GM19324 (cell line): ENCODE measurements around the gene NXPE4.
"Not testable (repeated sequence)": the region's sequence is repeated elsewhere in the genome, so short reads cannot be mapped to it uniquely, and the experiment has no call there.

Experiments used
- ATAC-seq: cut with Tn5 transposase; IDR thresholded peaks from one replicate; pipeline ENCODE4 v1.9.1; 2021; ENCODE audit warnings: mild to moderate bottlenecking, moderate library complexity; ENCODE audit not compliant: unreplicated experiment, low FRiP score

NXPE4 gene

DNA sequence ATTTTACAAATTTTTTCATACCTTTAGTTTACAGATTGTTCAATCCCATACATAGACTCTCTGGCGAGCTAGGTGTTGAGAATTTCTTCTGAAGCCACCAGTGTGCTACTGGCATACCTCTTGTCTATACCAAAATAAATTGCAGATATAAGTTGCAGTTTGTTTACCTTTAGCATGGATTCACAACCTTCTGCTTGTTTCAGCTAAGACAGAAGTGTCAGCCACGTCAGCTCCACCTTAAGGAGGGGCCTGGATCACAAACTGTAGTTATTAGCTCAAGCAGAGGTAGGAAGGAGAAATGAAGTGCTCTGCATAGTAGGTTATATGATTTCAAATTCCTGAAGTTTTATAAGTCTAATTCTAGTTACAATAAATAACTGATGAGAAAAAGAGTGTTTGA lies at the start of gene NXPE4:
Gene NXPE4 (minus strand): TSS at position 216 of the 400 bp plus-strand sequence. CDS start 1,027 bp downstream, outside the sequence.
- ATAC-seq, result no peak

DNA sequence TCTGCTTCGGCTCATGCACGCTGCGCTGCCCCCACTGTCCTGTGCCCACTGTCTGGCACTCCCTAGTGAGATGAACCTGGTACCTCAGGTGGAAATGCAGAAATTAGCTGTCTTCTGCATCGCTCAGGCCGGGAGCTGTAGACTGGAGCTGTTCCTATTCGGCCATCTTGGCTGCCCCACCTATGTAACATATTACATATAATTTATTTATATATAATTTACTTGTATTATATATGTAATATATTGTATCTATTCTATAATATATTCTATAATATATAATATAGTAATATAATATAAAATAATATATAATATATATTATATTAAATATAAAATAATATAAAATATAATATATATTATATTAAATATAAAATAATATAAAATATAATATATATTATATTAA lies 43.9 kb upstream of the NXPE4 start:
- ATAC-seq, result not testable (repeated sequence)

DNA sequence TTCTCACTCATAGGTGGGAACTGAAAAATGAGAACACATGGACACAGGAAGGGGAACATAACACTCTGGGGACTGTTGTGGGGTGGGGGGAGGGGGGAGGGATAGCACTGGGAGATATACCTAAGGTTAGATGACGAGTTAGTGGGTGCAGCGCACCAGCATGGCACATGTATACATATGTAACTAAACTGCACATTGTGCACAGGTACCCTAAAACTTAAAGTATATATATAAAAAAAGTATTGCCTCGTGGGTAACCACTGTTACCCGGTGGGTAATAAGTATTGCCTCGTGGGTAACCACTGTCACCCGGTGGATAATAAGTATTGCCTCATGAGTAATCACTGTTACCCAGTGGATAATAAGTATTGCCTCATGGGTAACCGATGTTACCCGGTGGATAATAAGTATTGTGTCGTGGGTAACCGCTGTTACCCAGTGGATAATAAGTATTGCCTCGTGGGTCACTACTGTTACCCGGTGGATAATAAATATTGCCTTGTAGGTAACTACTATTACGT lies 35.9 kb upstream of the NXPE4 start:
- ATAC-seq, result not testable (repeated sequence)

GRCh38 chr11:114625294-114625693 lies 29.7 kb upstream of the NXPE4 start:
- ATAC-seq, result no peak

DNA sequence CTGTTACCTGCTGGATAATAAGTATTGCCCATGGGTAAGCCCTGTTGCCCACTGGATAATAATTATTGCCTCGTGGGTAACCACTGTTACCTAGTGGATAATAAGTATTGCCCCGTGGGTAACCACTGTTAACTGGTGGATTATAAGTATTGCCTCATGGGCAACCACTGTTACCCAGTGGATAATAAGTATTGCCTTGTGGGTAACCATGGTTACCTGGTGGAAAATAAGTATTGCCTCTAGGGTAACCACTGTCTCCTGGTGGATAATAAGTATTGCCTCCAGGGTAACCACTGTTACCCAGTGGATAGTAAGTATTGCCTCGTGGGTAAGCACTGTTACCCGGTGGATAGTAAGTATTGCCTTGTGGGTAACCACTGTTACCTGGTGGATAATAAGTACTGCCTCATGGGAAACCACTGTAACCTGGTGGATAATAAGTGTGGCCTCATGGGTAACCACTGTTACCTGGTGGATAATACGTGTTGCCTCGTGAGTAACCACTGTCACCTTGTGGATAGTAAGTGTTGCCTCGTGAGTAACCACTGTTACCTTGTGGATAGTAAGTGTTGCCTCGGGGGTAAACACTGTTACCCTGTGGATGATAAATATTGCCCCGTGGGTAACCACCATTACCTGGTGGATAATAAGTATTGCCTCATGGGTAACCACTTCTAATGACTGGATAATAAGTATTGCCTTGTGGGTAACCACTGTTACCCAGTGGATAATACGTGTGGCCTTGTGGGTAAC lies 29.0 kb upstream of the NXPE4 start:
- ATAC-seq, result no peak

DNA sequence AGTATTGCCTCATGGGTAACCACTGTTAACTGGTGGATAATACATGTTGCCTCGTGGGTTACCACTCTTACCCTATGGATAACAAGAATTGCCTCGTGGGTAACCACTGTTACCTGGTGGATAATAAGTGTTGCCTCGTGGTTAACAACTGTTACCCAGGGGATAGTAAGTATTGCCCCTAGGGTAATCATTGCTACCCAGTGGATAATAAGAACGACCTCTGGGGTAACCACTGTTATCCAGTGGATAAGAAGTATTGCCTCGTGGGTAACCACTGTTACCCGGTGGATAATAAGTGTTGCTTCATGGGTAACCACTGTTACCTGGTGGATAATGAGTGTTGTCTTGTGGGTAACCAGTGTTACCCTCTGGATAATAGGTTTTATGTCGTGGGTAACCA lies 28.1 kb upstream of the NXPE4 start:
- ATAC-seq, result no peak

DNA sequence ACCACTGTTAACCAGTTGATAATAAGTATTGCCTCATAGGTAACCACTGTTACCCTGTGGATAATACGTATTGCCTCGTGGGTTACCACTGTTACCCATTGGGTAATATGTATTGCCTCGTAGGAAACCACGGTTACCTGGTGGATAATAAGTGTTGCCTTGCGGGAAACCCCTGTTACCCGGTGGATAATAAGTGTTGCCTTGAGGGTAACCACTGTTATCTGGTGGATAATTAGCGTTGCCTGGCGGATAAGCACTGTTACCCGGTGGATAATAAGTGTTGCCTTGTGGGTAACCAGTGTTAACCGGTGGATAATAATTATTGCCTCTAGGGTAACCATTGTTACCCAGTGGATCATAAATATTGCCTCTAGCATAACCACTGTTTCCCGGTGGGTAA lies 27.3 kb upstream of the NXPE4 start:
- no peak for ATAC-seq

DNA sequence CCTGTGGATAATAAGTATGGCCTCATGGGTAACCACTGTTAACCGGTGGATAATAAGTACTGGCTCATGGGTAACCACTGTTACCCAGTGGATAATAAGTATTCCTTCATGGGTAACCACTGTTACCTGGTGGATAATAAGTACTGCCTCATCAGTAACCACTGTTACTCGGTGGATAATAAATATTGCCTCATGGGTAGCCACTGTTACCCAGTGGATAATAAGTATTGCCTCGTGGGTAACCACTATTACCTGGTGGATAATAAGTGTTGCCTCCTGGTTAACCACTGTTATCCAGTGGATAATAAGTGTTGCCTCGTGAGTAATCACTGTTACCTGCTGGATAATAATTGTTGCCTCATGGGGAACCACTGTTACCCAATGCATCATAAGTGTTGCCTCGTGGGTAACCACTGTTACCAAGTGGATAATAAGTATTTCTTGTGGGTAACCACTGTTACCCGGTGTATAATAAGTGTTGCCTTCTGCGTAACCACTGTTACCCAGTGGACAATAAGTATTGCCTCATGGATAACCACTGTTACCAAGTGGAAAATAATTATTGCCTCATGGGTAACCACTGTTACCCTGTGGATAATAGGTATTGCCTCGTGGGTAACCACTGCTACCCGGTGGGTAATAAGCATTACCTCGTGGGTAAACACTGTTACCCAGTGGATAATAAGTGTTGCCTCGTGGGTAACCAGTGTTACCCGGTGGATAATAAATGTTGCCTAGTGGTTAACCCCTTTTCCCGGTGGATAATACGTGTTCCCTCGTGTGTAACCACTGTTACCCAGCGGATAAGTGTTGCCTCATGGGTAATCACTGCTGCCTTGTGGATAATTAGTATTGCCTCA lies 26.6 kb upstream of the NXPE4 start:
- no peak for ATAC-seq

DNA sequence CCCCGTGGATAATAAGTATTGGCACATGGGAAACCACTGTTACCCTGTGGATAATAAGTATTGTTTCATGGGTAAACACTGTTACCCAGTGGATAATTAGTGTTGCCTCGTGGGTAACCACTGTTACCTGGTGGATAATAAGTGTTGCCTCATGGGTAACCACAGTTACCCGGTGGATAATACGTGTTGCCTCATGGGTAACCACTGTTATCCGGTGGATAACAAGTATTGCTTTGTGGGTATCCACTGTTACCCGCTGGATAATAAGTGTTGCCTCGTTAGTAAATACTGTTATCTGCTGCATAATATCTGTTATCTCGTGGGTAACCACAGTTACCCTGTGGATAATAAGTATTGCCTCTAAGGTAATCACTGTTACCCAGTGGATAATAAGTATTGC lies 25.5 kb upstream of the NXPE4 start:
- no peak for ATAC-seq

- ATAC-seq, result no peak
Measured at GRCh38 chr11:114619659-114620173, 24.1 kb upstream of the NXPE4 start.

GRCh38 chr11:114618139-114618538 lies 22.6 kb upstream of the NXPE4 start:
- no peak for ATAC-seq

GRCh38 chr11:114617157-114618124 lies 21.9 kb upstream of the NXPE4 start:
- no peak for ATAC-seq

- no peak for ATAC-seq
Measured at GRCh38 chr11:114616516-114616915, 20.9 kb upstream of the NXPE4 start.

GRCh38 chr11:114615448-114616361 lies 20.1 kb upstream of the NXPE4 start:
- ATAC-seq, result no peak

- ATAC-seq, result no peak
Measured at GRCh38 chr11:114614127-114614720, 18.6 kb upstream of the NXPE4 start.

DNA sequence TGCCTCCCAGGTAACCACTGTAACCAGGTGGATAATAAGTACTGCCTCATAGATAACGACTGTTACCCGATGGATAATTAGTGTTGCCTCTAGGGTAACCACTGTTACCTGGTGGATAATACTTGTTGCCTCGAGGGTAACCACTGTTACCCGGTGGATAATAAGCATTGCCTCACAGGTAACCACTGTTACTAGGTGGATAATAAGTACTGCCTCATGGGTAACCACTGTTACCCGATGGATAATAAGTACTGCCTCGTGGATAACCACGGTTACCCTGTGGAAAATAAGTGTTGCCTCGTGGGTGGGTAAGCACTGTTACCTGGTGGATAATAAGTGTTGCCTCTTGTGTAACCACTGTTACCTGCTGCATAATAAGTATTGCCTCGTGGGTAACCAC lies 17.5 kb upstream of the NXPE4 start:
- ATAC-seq, result not testable (repeated sequence)

DNA sequence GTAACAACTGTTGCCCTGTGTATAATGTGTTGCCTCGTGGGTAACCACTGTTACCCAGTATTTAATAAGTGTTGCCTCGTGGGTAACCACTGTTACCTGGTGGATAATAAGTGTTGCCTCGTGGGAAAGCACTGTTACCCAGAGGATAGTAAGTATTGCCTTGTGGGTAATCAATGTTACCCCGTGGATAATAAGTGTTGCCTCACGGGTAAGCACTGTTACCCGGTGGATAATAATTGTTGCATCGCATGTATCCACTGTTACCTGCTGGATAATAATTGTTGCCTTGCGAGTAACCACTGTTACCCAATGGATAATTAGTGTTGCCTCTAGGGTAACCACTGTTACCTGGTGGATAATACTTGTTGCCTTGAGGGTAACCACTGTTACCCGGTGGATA lies 17.1 kb upstream of the NXPE4 start:
- ATAC-seq, result no peak

GRCh38 chr11:114612199-114612598 lies 16.6 kb upstream of the NXPE4 start:
- ATAC-seq, result not testable (repeated sequence)
